B cell (primary cell): ENCODE data around the gene ZNF614. TPM values are rescaled to one million over a fixed set of nuclear protein-coding genes. Genes with fewer than 3 reads are reported as not detected.

Source experiments
- ATAC-seq: fragments of 200-7000 bp; cut with Tn5 transposase; one replicate; pipeline ENCODE4 v1.10.0; 2021; ENCODE audit warnings: low read depth, mild to moderate bottlenecking, moderate number of reproducible peaks, moderate library complexity
- CTCF ChIA-PET: fragments of 350-600 bp; sonication (Branson Sonifier 250); formaldehyde crosslinking; loops from one replicate; lab custom pipeline; 2021; ENCODE audit warnings: antibody characterized with exemption, inconsistent platforms; lab: Charles Lee
- POLR2A ChIA-PET: fragments of 350-600 bp; sonication (Branson Sonifier 250); formaldehyde crosslinking; loops from one replicate; lab custom pipeline; 2021; ENCODE audit warnings: antibody characterized with exemption; lab: Charles Lee
- DNase-seq: peaks from one replicate; pipeline ENCODE4 v3.0.0; 2013
- H2AFZ ChIP-seq: 2 replicates; pipeline ENCODE4 v1.6.1; 2012; ENCODE audit warnings: mild to moderate bottlenecking, low read depth, low read length; ENCODE audit not compliant: insufficient read depth, poor library complexity, severe bottlenecking
- H3K27ac ChIP-seq, 2 donors: 1 replicate in 1 of 2; 2 replicates in 1 of 2; pipeline ENCODE4 v1.5.1; 2012 to 2013; ENCODE audit warnings: low read length in 2 of 2, mild to moderate bottlenecking in 2 of 2, moderate library complexity in 1 of 2
- H3K27me3 ChIP-seq, 4 experiments: fragments of 200-600 bp in 1 of 4; sonication (generic) in 1 of 4; replicated peaks in 1 of 4; 1 replicate in 2 of 4; 2 replicates in 2 of 4; pipeline versions ENCODE4 v1.6.1 to v1.7.0; 2013 to 2016; ENCODE audit warnings: low read length in 3 of 4, mild to moderate bottlenecking in 2 of 4, mixed read lengths in 1 of 4, moderate library complexity in 1 of 4; ENCODE audit not compliant: insufficient read depth in 4 of 4, control insufficient read depth in 3 of 4; ENCODE audit errors: control extremely low read depth in 1 of 4
- H3K36me3 ChIP-seq, 2 experiments: replicated peaks in 1 of 2; 1 replicate in 1 of 2; 2 replicates in 1 of 2; pipeline versions ENCODE4 v1.6.1 to v1.7.1; 2013; ENCODE audit warnings: low read length in 1 of 2; ENCODE audit not compliant: insufficient read depth in 2 of 2, control insufficient read depth in 1 of 2; ENCODE audit errors: control extremely low read depth in 1 of 2, extremely low read depth in 1 of 2
- H3K4me1 ChIP-seq, 2 donors: fragments of 200-600 bp in 1 of 2; sonication (generic) in 1 of 2; 1 replicate in 1 of 2; 2 replicates in 1 of 2; pipeline versions ENCODE4 v1.5.1 to v1.6.1; 2013 to 2017; ENCODE audit warnings: low read length in 2 of 2; ENCODE audit not compliant: control insufficient read depth in 2 of 2, insufficient read depth in 2 of 2
- H3K4me2 ChIP-seq: replicated peaks from 2 replicates; pipeline ENCODE3; 2012; ENCODE audit warnings: mild to moderate bottlenecking, low read depth, low read length; ENCODE audit not compliant: poor library complexity, severe bottlenecking
- H3K4me3 ChIP-seq, 5 experiments: fragments of 200-600 bp in 1 of 5; sonication (generic) in 1 of 5; 1 replicate in 3 of 5; 2 replicates in 2 of 5; pipeline versions ENCODE4 v1.5.1 to v1.7.0; 2011 to 2016; ENCODE audit warnings: low read length in 4 of 5, mild to moderate bottlenecking in 4 of 5, low read depth in 2 of 5, control low read depth in 1 of 5, moderate library complexity in 1 of 5; ENCODE audit not compliant: insufficient read depth in 1 of 5; ENCODE audit errors: control extremely low read depth in 1 of 5, extremely low read depth in 1 of 5
- H3K79me2 ChIP-seq: fragments of 200-600 bp; sonication (generic); one replicate; pipeline ENCODE4 v1.6.0; 2016; ENCODE audit warnings: low read length; ENCODE audit not compliant: control insufficient read depth, insufficient read depth
- H3K9ac ChIP-seq: fragments of 200-600 bp; sonication (generic); 2 replicates; pipeline ENCODE4 v1.6.1; 2017; ENCODE audit warnings: mild to moderate bottlenecking, low read length, moderate library complexity
- H3K9me3 ChIP-seq, 3 donors: one replicate each; pipeline versions ENCODE4 v1.6.1 to v1.7.1; 2013; ENCODE audit warnings: low read length in 2 of 3; ENCODE audit not compliant: control insufficient read depth in 2 of 3, insufficient read depth in 1 of 3; ENCODE audit errors: control extremely low read depth in 1 of 3
- H4K20me1 ChIP-seq: 2 replicates; pipeline ENCODE4 v1.6.0; 2012; ENCODE audit warnings: mild to moderate bottlenecking, low read length; ENCODE audit not compliant: insufficient read depth, control insufficient read depth, poor library complexity, severe bottlenecking
- H3K27ac Mint-ChIP-seq: one replicate; pipeline ENCODE4 v1.8.0; 2021; ENCODE audit warnings: mixed read lengths
- H3K27me3 Mint-ChIP-seq: one replicate; pipeline ENCODE4 v1.8.0; 2021; ENCODE audit warnings: mixed read lengths
- H3K4me1 Mint-ChIP-seq: one replicate; pipeline ENCODE4 v1.8.0; 2021; ENCODE audit warnings: mixed read lengths
- H3K4me3 Mint-ChIP-seq: one replicate; pipeline ENCODE4 v1.8.0; 2021; ENCODE audit warnings: mixed read lengths
- H3K9me3 Mint-ChIP-seq: one replicate; pipeline ENCODE4 v1.8.0; 2022; ENCODE audit warnings: mixed read lengths; ENCODE audit not compliant: insufficient read depth
- CTCF ChIP-seq: fragments of 200-600 bp; IDR thresholded peaks from one replicate; pipeline ENCODE4 v1.8.0; 2022; ENCODE audit warnings: antibody characterized with exemption, mild to moderate bottlenecking
- EZH2 ChIP-seq: IDR thresholded peaks from 2 replicates; pipeline ENCODE4 v1.6.1; 2012; ENCODE audit warnings: borderline replicate concordance, low read depth, mild to moderate bottlenecking, moderate library complexity, low read length; ENCODE audit not compliant: insufficient read depth, poor library complexity, severe bottlenecking
- WGBS: methylation state at CpG from one replicate; pipeline ENCODE4 v1.1.5; 2013; ENCODE audit warnings: missing lambda C conversion rate; ENCODE audit not compliant: insufficient coverage; 5-methylcytosine and 5-hydroxymethylcytosine counted together
- intact Hi-C: fragments of 100-400 bp; cut with micrococcal nuclease; formaldehyde crosslinking; loops from one replicate; pipeline ENCODE4 v1.10.0; 2022
- polyA minus RNA-seq: library from RNA; depleted of rRNA, polyadenylated mRNA; stranded (reverse); fragments of >200 nt; gene quantifications from 2 replicates; pipeline ENCODE4 v1.2.3, GENCODE V29; 2012
- polyA plus RNA-seq: library from polyadenylated mRNA; depleted of rRNA; stranded (reverse); fragments of >200 nt; gene quantifications from 2 replicates; pipeline ENCODE4 v1.2.3, GENCODE V29; 2012
- total RNA-seq, 2 donors: library from RNA; stranded (reverse); fragments of 120-200 nt in 1 of 2; gene quantifications; 1 replicate in 1 of 2; 2 replicates in 1 of 2; pipeline versions ENCODE4 v1.2.3 to v1.2.4, GENCODE V29; 2013 to 2022

ZNF614 gene
- total RNA-seq: 12.3 and 14.3 TPM in 2 replicates
- 11.4 TPM for total RNA-seq (2013)
- polyA plus RNA-seq: 3.5 and 6.5 TPM in 2 replicates
- 5.8 and 6.8 TPM in 2 replicates for polyA minus RNA-seq

- H3K4me3 ChIP-seq: peak within 1 kb of the TSS; percentile 91 to 97 (median 93)
- H4K20me1 ChIP-seq: no peaks in the 10 kb centered on the region
- H3K9me3 ChIP-seq: peaks cover 19 to 41% (median 26%) of the 10 kb centered on the region in 3 donors
- H3K27me3 Mint-ChIP-seq: no peaks in the 10 kb centered on the region
- ChIA-PET POLR2A (interaction anchor here (0.6 to 2.4 kb wide), 5 partner anchors 20 to 161 kb away, joined by 3 to 19 read pairs (median 4); partner anchors contain the start of gene ZNF432), CTCF (no interaction called here)
- H3K27ac ChIP-seq: peak within 1 kb of the TSS; percentile 97
- ATAC-seq (peak; percentile 85), DNase-seq (peak; percentile 93)
- under 1% methylated on average over 53 of the region's 53 CpGs for WGBS
- no peaks in the 10 kb centered on the region for H3K27me3 ChIP-seq
- peak within 1 kb of the TSS; percentile 100 for H2AFZ ChIP-seq
- H3K27ac Mint-ChIP-seq: peak within 1 kb of the TSS; percentile 93
- H3K79me2 ChIP-seq: peaks cover 56% of the 10 kb centered on the region
- H3K4me2 ChIP-seq: peak within 1 kb of the TSS; percentile 87
- peak within 1 kb of the TSS; percentile 99 for H3K9ac ChIP-seq
- TF ChIP-seq CTCF: no peak
- no peak for TF ChIP-seq EZH2
- peaks cover 9% of the 10 kb centered on the region for H3K9me3 Mint-ChIP-seq
- H3K4me3 Mint-ChIP-seq: peak within 1 kb of the TSS; percentile 90
- H3K4me1 ChIP-seq: peaks cover 5 to 13% of the 10 kb centered on the region in 2 donors
- intact Hi-C loops: loop anchor here (1.0 kb wide), 3 partner anchors 20 to 42 kb away; partner anchors contain the start of genes ZNF350, ZNF432 and ZNF615
- peaks cover 5 to 27% of the 10 kb centered on the region in 2 experiments for H3K36me3 ChIP-seq
- H3K4me1 Mint-ChIP-seq: peaks cover 25% of the 10 kb centered on the region
These were observed at the start of gene ZNF614 for GRCh38 chr19:52028027-52028779. Gene ZNF614, minus strand, starts transcription at chr19:52028379. Its CDS starts 2,634 bp downstream, at chr19:52025745.

- Histone ChIP-seq H4K20me1 (no peaks in the 10 kb centered on the region), H3K4me1 (no peaks in the 10 kb centered on the region), H3K9ac (no peak overlapping the region), H2AFZ (no peak overlapping the region), H3K79me2 (peaks cover 22% of the 10 kb centered on the region), H3K4me2 (no peak overlapping the region), H3K9me3 (peaks cover 26 to 81% (median 47%) of the 10 kb centered on the region in 3 donors), H3K27ac (no peak overlapping the region), H3K4me3 (no peak overlapping the region), H3K27me3 (no peaks in the 10 kb centered on the region), H3K36me3 (peaks cover 25 to 77% of the 10 kb centered on the region in 2 experiments)
- peaks cover 48% of the 10 kb centered on the region for H3K9me3 Mint-ChIP-seq
- ChIA-PET POLR2A (no interaction called here), CTCF (no interaction called here)
- ATAC-seq (no peak), DNase-seq (no peak)
- H3K27me3 Mint-ChIP-seq: no peaks in the 10 kb centered on the region
- intact Hi-C loops: no loop called here
- no peak overlapping the region for H3K4me3 Mint-ChIP-seq
- no peak overlapping the region for H3K27ac Mint-ChIP-seq
- no peaks in the 10 kb centered on the region for H3K4me1 Mint-ChIP-seq
- no peak for TF ChIP-seq CTCF
- no peak for TF ChIP-seq EZH2
- WGBS: 100% methylated on average over 3 of the region's 5 CpGs
These were observed 42.3 kb upstream of the ZNF614 start for GRCh38 chr19:52070496-52070895.
